Endothelial cell of umbilical vein (primary cell): ENCODE measurements around the gene CCDC188. TPM values are rescaled to one million over a fixed set of nuclear protein-coding genes. Genes with fewer than 3 reads are reported as not detected.

Experiments used
- BruUV-seq: library from RNA; stranded (reverse); fragments of 400-500 nt; replicated peaks from 2 replicates; lab custom pipeline; 2021; lab: Mats Ljungman, UMichigan
- CTCF ChIA-PET: fragments of 300-600, 350-600 bp; sonication (Branson Sonifier 250); formaldehyde crosslinking; loops from one replicate; lab custom pipeline; 2021; ENCODE audit warnings: antibody characterized with exemption, inconsistent platforms; lab: Charles Lee
- POLR2A ChIA-PET: fragments of 300-600, 350-600 bp; sonication (Branson Sonifier 250); formaldehyde crosslinking; loops from one replicate; lab custom pipeline; 2021; ENCODE audit warnings: antibody characterized with exemption, inconsistent platforms; lab: Charles Lee
- DNase-seq: peaks from one replicate; pipeline ENCODE4 v3.0.0-alpha.2; 2011; ENCODE audit warnings: low read depth, low spot score
- FAIRE-seq: peaks from 2 replicates; lab custom pipeline; 2011; peaks lifted over from hg19 to GRCh38; lab: Jason Lieb, UNC
- H2AFZ ChIP-seq: 2 replicates; pipeline ENCODE4 v1.6.0; 2012; ENCODE audit warnings: low read depth, low read length, control low read depth, inconsistent platforms
- H3K27ac ChIP-seq: 2 replicates; pipeline ENCODE4 v1.5.1; 2011; ENCODE audit warnings: low read depth, mild to moderate bottlenecking, control low read depth, low read length, moderate library complexity; ENCODE audit not compliant: insufficient read depth
- H3K27me3 ChIP-seq, 2 experiments: 2 replicates each; pipeline versions ENCODE4 v1.6.0 to v1.6.1; 2011; ENCODE audit warnings: low read length in 2 of 2, mixed read lengths in 1 of 2; ENCODE audit not compliant: control insufficient read depth in 2 of 2, insufficient read depth in 2 of 2
- H3K36me3 ChIP-seq, 2 experiments: 2 replicates in 1 of 2; 3 replicates in 1 of 2; pipeline ENCODE4 v1.5.1; 2011; ENCODE audit warnings: low read length in 2 of 2, mild to moderate bottlenecking in 1 of 2, moderate library complexity in 1 of 2; ENCODE audit not compliant: control insufficient read depth in 2 of 2, insufficient read depth in 2 of 2; ENCODE audit errors: extremely low read depth in 1 of 2
- H3K4me1 ChIP-seq: 3 replicates; pipeline ENCODE4 v1.5.1; 2011; ENCODE audit warnings: mild to moderate bottlenecking, low read length; ENCODE audit not compliant: control insufficient read depth, insufficient read depth; ENCODE audit errors: extremely low read depth
- H3K4me2 ChIP-seq: 2 replicates; pipeline ENCODE4 v1.6.1; 2011; ENCODE audit warnings: low read length, control low read depth, mixed read lengths; ENCODE audit not compliant: insufficient read depth
- H3K4me3 ChIP-seq, 3 experiments: fragments of 200-600 bp in 1 of 3; sonication (generic), shearing (Covaris generic) in 1 of 3; replicated peaks in 1 of 3; 2 replicates each; pipeline ENCODE4 v1.5.1; 2011 to 2016; ENCODE audit warnings: control low read depth in 3 of 3, low read length in 3 of 3, mild to moderate bottlenecking in 2 of 3, inconsistent platforms in 1 of 3, low read depth in 1 of 3, moderate library complexity in 1 of 3; ENCODE audit not compliant: insufficient read depth in 1 of 3
- H3K79me2 ChIP-seq: 2 replicates; pipeline ENCODE4 v1.6.0; 2012; ENCODE audit warnings: low read length, inconsistent platforms; ENCODE audit not compliant: control insufficient read depth, insufficient read depth
- H3K9ac ChIP-seq: replicated peaks from 2 replicates; pipeline ENCODE3; 2011; ENCODE audit warnings: low read length, control low read depth; ENCODE audit not compliant: insufficient read depth; ENCODE audit errors: extremely low read depth
- H3K9me1 ChIP-seq: replicated peaks from 3 replicates; pipeline ENCODE4 v1.6.0; 2011; ENCODE audit warnings: mild to moderate bottlenecking, low read length; ENCODE audit not compliant: control insufficient read depth, insufficient read depth; ENCODE audit errors: extremely low read depth
- H3K9me3 ChIP-seq: replicated peaks from 2 replicates; pipeline ENCODE4 v1.5.1; 2012; ENCODE audit warnings: low read length, inconsistent platforms; ENCODE audit not compliant: control insufficient read depth, insufficient read depth
- H4K20me1 ChIP-seq: replicated peaks from 2 replicates; pipeline ENCODE3; 2011; ENCODE audit warnings: mild to moderate bottlenecking, low read length; ENCODE audit not compliant: control insufficient read depth, insufficient read depth; ENCODE audit errors: extremely low read depth
- EZH2 ChIP-seq: IDR thresholded peaks from 2 replicates; pipeline ENCODE4 v1.6.1; 2012; ENCODE audit warnings: borderline replicate concordance, low read depth, mild to moderate bottlenecking, moderate library complexity, low read length, inconsistent platforms; ENCODE audit not compliant: severe bottlenecking
- MAX ChIP-seq: IDR thresholded peaks from 2 replicates; pipeline ENCODE4 v1.6.1; 2011; ENCODE audit not compliant: insufficient read depth, insufficient read length
- MYC ChIP-seq: IDR thresholded peaks from one replicate; pipeline ENCODE4 v1.6.1; 2011; ENCODE audit warnings: mild to moderate bottlenecking, low read depth, low read length
- POLR2A ChIP-seq: IDR thresholded peaks from 2 replicates; pipeline ENCODE4 v1.6.1; 2012; ENCODE audit warnings: low read depth, mild to moderate bottlenecking, control low read depth, low read length
- POLR2AphosphoS5 ChIP-seq: IDR thresholded peaks from 2 replicates; pipeline ENCODE4 v1.6.1; 2012; ENCODE audit warnings: low read depth, mild to moderate bottlenecking, control low read depth, low read length, moderate library complexity; ENCODE audit not compliant: insufficient read depth
- dilution Hi-C: fragments of 300-500 bp; cut with MboI; formaldehyde crosslinking; loops from one replicate; pipeline ENCODE4 v1.15.0; 2019; ENCODE audit warnings: low sequenced_read_pairs; ENCODE audit not compliant: extremely low pct_ligation_motif_present
- intact Hi-C: fragments of 100-400 bp; cut with micrococcal nuclease; formaldehyde crosslinking; loops from one replicate; pipeline ENCODE4 v1.10.0; 2022
- polyA plus RNA-seq, 4 experiments: library from polyadenylated mRNA; depleted of rRNA in 3 of 4; stranded (reverse) in 3 of 4; unstranded in 1 of 4; fragments of >200 nt; gene quantifications; 2 replicates each; pipeline versions ENCODE4 v1.2.1 to v1.2.3, GENCODE V29; 2011 to 2012; ENCODE audit warnings: missing spikeins in 1 of 4
- total RNA-seq: library from RNA; stranded (reverse); gene quantifications from 2 replicates; pipeline ENCODE4 v1.2.3, GENCODE V29; 2021

The CCDC188 gene
- total and polyA plus RNA-seq, 2 donors (not counting 3 experiments of a cell fraction or from before 2014, with no cell fraction given), result 9.4 to 9.8 TPM

- H3K36me3 ChIP-seq, result peaks cover 0 to 6% of the 10 kb centered on the region in 2 experiments
- CTCF ChIA-PET, result interaction anchor here (1.2 kb wide), 1 partner anchor 136 kb away, joined by 3 read pairs; no protein-coding TSS in a partner anchor
These were observed 2.4 kb downstream of the CCDC188 start for GRCh38 chr22:20148414-20148813.

GRCh38 chr22:20147237-20147988 is 3.4 kb downstream of the CCDC188 start:
- FAIRE-seq (no peak), DNase-seq (no peak)
- dilution Hi-C loops (no loop called here), intact Hi-C loops (no loop called here)
- TF ChIP-seq POLR2AphosphoS5, result peak; percentile 16
- no peak for TF ChIP-seq MYC
- TF ChIP-seq MAX, result no peak
- Histone ChIP-seq H3K9me3 (no peaks in the 10 kb centered on the region), H2AFZ (no peak overlapping the region), H3K36me3 (peaks cover 0 to 6% of the 10 kb centered on the region in 2 experiments), H3K9ac (no peak overlapping the region), H3K4me1 (no peaks in the 10 kb centered on the region), H3K27me3 (no peaks in the 10 kb centered on the region), H3K79me2 (no peaks in the 10 kb centered on the region), H3K27ac (no peak overlapping the region), H4K20me1 (no peaks in the 10 kb centered on the region), H3K4me3 (no peak overlapping the region), H3K4me2 (no peak overlapping the region), H3K9me1 (no peaks in the 10 kb centered on the region)
- BruUV-seq, result no TSS peak
- ChIA-PET CTCF (no interaction called here), POLR2A (no interaction called here)

More at GRCh38 chr22:20148414-20148813, 2.4 kb downstream of the CCDC188 start:
- Histone ChIP-seq H3K27ac (no peak overlapping the region), H4K20me1 (no peaks in the 10 kb centered on the region), H3K4me1 (no peaks in the 10 kb centered on the region), H3K79me2 (no peaks in the 10 kb centered on the region), H3K27me3 (no peaks in the 10 kb centered on the region), H2AFZ (no peak overlapping the region), H3K9ac (no peak overlapping the region), H3K4me2 (no peak overlapping the region), H3K4me3 (no peak overlapping the region), H3K9me1 (no peaks in the 10 kb centered on the region), H3K9me3 (no peaks in the 10 kb centered on the region)
- no peak for DNase-seq
- TF ChIP-seq EZH2, result no peak
- TF ChIP-seq POLR2AphosphoS5, result no peak
- no peak for TF ChIP-seq MAX
- TF ChIP-seq POLR2A, result no peak
- intact Hi-C loops, result no loop called here
- BruUV-seq, result no TSS peak
- dilution Hi-C loops, result no loop called here
- no peak for FAIRE-seq
- POLR2A ChIA-PET, result no interaction called here
